GM03348 (cell line): ENCODE results near the gene ARHGEF39.
A peak's percentile ranks its signal among the peaks of the same experiment; 100 is the strongest.

Experiments
- DNase-seq: peaks from one replicate; pipeline ENCODE4 v3.0.0; 2012; ENCODE audit warnings: low spot score

The ARHGEF39 gene, protein sequence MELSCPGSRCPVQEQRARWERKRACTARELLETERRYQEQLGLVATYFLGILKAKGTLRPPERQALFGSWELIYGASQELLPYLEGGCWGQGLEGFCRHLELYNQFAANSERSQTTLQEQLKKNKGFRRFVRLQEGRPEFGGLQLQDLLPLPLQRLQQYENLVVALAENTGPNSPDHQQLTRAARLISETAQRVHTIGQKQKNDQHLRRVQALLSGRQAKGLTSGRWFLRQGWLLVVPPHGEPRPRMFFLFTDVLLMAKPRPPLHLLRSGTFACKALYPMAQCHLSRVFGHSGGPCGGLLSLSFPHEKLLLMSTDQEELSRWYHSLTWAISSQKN

DNA sequence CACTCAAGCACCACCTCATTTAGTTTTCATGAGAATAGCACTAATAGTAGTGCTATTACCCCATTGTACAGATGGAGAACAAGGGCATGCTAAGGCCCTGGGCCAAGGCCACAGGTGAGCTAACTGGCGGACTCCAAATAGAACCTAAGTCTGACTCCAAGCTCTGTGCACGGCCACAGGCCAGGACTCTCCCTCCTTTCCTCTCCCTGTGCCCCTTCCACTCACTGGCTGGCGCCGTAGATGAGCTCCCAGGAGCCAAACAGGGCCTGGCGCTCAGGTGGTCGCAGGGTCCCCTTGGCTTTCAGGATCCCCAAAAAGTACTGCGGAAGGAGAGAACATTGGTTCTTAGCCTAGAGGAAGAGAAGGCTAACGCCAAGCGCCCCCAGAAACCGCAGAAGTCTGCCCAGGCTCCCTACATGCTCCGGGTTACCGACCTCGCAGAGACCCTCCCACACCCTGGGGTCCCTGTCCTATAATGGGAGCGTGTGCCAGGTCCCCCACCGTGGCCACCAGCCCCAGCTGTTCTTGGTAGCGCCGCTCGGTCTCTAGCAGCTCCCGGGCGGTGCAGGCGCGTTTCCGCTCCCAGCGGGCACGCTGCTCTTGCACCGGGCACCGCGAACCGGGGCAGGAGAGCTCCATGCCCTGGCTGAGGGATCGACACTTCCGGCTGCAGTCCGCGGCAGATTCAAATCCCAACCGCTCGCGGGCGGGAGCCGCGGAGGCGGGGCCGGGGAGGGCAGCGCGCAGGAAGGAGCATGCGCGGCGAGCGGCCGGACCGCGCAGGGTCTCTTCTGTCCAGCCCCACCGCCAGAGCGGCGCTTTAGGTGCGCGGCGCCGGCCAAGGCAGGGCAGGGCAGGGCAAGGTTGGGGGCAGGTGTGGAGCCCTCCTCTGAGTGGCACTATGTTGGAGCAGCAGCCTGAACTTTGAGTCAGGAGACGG, at the start of gene ARHGEF39:
Gene ARHGEF39, minus strand, starts transcription at position 665 of the 940 bp plus-strand sequence. Its CDS starts 26 bp downstream, at position 639.
- DNase-seq, result peak; percentile 95

DNA sequence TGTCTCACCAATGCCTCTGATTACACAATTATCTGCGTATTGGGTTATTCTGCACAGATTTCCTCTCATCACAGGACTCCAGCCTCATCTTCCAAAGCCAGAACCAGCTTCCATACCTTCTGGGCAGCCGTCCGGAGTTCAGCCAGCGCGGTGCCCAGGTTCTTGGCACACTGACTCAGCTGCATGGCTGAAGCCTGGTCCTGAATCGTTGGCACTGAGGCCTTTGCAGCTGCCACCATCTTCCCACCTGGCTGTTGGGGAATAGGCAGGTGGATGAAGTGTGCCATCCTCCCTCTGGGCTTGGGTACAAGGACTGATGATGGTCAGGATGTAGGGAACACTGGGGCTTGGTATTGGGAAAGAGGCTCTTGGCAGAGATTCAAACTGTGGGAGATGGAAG, 49.1 kb upstream of the ARHGEF39 start:
- DNase-seq, result no peak

DNA sequence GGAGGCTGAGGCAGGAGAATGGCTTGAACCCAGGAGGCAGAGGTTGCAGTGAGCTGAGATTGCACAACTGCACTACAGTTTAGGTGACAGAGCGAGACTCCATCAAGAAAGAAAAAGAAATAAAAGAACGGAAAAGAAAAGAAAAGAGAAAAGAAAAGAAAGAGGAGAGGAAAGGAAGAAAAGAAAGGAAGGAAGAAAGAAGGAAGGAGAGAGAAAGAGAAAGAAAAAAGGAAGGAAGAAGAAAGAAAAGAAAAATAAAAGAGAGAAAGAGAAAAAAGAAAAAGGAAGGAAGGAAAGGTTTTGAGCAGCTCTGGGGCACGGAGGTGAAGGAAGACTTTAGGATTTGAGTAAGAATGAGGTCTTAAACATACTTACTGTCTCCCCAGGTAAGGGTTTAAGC, 48.6 kb upstream of the ARHGEF39 start:
- no peak for DNase-seq

DNA sequence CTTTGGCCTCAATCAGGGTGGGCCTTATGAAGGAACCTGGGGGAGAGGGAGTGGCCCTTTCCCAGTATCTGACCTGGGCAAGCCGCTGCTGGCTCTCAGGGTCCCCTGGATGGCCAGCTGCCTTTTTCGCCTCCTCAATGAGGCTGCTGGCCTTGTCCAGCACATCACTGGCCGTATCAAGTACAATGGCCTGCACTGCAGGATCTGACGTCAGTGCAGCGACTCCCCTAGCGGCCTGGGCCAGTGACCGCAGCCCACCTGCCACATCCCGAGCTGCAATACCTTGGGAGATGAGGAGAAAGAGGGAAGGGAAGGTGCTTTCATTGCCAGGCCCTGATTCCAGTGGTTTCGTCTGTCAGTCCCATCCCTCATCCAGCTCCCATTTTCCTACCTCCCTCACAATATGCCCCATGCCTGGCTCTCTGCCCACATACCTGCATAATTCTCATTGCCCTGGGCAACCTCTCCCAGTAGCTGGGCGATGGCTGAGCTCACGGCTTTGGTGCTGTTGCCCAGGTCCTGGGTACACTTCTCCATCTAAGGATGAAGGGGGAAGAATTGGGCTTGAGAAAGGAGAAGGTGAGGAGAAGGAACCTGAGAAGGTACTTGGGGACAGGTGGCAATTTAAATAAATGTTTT, 47.9 kb upstream of the ARHGEF39 start:
- no peak for DNase-seq

DNA sequence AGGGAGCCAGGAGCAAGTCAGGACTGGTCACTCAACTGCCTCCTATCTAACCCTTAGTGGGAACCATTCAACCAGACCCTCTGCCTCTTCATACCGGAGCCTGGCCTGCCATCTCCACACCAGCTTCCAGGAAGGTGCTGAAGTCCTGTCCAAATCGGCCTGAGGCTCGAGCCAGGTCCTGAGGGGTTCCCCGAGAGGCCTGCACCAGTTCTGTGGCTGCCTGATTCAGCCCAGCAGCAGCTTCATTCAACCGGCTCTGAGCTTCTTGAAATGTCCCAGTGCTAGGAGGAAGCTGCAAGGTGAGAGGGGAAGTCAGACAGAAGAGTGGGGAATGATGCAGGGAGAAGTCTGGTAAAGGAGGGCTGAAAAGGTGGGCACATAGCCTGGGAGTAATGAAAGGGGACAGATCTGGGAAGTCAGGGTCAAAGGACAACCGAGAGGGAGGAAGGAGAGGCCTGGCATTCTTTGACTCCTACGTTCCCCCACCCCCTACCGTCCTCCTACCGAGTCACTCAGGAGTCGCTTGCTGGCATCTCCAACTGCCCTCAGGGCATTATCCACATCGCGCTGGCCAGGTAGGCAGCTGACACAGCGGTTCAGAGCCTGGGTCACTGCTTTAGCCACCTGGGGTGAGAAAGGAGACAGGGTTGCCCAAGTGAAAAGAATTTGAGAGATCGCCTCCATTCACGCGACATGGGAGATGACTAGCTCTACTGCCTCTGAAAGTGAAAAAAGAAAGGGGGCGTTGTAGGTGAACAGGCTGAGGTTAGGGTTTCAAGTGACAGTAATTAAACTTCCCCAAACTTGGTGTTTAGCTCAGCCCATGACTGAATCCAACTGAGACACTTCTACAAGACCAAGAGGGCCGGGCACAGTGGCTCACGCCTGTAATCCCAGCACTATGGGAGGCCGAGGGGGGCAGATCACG, 46.8 kb upstream of the ARHGEF39 start:
- no peak for DNase-seq

DNA sequence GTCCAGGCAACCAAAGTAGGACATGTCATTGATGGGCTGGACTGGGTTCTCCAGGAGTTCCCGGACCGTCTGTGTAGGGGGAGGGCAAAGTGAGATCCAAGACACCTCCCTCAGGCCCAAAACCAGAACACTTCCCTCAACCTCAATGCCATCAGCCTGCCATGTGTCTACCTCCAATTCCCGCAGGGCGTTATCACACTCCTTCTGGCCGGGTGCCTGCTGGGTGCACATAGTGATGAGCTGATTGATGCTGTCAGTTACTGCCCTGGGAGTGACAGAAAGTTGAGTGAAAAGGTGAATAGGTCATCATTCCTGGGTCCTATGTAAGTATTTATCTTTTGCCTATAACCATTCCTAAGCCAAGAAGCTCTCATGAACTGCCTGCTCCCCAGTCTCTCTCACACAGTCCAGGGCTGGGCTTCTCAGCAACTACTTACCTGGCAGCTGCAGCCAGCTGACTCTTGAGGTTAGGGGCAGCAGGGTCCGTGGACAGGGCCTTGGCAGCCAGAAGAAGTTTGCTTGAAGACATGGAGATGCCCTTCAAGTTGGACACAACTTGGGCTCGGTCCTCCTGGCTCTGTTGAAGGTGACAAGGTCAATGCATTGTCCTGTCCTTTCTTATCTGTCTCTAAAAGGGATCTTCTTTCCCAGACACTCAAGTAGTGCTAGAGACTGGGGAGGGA, 46.0 kb upstream of the ARHGEF39 start:
- DNase-seq, result no peak

DNA sequence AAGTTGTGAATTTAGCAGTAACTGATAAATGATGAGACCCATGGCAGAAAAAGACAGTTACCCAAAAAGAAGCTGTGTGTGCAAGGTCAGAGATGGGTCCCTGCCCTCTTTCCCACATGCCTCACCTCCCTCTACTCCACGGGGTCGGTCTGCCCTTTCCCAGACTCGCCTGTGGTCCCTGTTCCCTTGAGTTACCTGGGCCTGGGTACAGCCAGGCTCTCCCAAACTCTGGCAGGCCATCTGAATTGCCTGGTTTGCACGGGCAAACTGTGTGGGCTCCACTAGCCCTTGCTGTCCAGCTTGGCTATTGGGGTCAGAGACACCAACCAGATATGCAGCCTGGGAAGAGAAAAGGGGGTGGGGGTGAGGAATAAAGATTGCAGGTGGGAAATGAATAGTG, 43.2 kb upstream of the ARHGEF39 start:
- DNase-seq, result no peak

DNA sequence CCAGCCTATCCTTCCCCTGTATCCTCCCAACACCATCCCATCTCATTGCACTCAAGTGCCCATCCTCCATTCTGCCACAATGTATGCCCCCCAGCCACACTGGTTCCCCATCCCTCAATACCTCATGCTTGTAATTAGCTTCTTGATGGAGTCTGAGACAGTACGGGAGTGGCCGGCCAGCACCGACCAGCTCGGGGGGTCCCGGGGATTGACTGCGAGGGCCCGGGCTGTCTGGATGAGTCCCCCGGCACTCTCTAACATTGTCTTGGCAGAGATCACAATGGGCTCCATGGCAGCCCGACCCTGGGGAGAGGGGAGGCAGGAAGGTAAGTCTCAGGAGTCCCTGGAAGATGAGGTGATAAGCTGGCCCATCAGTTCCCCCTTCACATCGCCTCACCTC, 42.0 kb upstream of the ARHGEF39 start:
- no peak for DNase-seq

DNA sequence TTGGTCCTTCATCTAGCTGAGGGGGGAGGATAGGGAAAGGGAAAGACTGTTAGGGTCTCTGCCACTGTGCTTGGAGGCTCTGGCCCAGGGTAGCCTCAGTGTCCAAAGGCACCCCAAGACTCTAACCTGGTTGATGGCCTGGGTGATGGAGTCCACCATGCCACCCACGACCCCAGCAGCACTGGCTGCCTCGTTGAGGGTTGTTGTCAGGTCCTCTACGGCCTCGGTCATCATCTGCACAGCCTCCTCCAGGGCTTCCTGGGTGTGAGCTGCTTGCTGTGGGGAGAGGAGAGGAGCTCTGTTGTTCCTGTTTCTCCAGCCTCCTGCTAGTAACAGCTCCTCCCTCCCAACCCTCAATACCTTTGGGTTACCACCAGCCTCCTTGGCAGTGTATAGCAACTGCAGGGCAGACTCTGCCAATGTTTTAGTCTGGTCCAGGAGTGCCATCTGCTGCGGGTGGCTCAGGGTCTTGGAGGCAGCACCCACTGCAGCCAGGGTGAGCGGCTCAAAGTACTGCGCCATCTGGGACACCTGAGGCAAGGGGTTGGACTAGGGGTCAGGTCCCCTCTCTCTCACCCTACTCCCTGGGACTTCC, 40.9 kb upstream of the ARHGEF39 start:
- no peak for DNase-seq

DNA sequence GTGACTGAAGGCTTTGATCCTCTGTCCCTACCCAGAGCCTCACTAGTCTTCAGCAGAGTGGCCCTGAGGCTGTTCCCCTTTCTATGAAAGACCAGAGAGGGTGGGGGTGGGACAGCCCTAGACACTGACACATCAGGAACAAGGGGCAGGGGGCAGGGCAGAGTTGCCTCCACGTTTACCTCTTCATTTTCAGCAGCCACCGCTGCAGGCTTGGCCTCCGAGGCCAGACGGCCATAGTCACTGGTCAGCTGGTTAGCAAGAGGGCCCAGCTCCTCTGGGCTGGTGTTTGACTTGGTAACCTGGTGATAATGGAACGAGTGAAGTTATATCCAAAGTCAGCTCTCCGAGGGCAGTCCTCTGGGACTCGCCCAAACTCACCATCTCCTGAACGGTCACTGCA, 40.4 kb upstream of the ARHGEF39 start:
- DNase-seq, result no peak

DNA sequence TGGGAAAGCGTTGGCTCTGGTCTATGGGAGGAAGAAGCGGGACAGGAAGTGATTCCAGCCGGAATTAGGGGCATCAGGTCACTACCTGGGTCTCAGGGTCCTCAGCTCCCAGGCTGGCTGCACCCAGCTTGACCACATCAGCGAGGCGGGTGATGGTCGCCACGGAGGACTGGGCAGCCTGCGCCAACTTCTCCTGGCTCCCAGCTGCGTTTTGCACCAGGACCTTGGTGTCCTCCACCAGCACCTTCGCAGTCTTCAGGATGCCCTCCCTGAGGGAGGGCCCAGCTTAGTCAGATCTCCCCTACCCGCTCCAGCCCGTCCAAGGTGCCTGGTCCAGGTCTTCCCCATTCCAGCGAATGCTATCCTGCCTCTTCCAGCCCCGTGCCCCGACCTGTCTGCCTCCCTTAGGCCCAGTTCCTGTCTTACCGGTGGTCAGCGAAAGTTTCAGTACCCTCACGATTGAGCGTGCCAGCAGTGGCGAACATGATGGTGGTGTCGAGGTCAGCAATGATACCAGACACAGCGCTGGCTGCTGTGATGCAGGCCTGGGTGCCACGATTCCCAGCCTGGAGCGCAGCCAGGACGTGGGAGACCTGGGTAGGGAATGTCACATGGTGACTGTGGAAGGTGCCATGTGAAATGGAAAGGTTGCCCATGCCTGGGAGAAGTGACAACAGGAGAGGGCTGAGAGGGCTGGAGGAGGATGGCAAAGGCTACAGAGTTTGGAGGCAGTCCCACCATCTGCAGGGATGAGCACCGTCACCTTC, 39.1 kb upstream of the ARHGEF39 start:
- no peak for DNase-seq

DNA sequence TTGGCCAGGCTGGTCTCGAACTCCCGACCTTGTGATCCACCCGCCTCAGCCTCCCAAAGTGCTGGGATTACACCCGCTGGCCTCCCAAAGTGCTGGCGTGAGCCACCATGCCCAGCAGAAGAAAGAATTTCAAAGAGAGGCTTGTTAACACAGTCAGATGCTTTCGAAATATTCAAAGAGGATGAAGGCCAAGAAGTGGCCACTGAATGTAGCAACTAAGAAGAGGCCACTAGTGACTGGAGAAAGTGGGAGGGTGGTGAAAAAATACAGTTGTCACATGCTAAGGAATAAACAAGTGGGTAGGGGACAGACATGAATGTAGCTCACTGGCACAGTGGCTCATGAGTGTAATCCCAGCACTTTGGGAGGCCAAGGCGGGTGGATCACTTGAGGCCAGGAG, 37.7 kb upstream of the ARHGEF39 start:
- no peak for DNase-seq

DNA sequence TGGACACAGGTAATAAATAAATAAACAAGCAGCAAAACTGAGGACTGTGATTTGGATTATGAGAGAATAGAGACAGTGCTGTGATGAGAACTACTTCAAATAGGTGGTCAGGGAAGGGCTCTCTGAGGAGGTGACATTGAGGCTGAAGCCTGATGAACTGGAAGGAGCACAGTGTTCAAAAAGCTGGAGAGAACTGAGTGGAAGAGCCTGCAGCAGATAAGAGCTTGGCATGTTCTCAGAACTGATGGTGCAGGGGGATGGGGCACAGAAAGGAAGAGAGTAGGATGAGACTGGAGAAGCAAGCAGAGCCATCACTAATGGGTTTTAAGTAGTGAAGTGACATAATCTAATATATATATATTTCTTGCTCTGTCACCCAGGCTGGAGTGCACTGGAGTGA, 35.9 kb upstream of the ARHGEF39 start:
- DNase-seq, result no peak

DNA sequence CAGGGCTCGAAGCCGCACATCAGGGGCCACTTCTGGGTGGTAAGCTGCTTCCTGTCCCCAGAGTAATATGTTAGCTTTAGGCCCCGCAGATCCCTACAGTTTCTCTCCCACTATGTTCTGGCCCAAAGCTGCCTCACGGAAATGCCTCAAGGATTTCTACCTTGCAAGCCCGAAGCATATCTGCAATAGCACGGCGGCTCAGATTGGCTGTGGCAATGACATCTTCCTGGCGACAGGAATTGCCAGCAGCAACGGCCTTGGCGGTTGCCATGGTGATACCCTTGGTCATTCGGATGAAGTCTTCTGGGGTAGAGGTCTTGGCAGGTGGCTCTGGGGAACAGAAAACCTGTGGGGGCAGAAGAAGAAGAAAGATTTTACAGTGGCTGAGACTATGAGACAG, 35.0 kb upstream of the ARHGEF39 start:
- DNase-seq, result no peak

DNA sequence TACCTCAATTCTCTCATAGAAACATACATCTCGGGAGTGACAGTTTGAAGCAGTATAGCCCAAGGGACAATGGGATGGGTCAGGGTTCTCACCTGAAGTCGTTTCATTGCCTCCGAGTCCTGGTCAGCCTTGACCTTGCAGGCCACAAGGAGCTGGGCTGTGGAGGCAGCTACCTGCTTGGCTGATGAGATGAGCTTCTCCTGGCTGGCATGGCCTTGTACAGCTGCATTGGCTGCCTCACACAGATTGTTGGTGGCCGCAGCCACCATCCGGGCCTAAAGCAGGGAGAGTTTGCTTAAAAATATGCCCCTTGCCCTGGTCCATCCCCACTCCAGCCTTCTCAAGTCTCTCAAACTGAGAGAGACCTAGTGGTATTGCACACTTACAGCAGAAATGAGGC, 33.2 kb upstream of the ARHGEF39 start:
- DNase-seq, result no peak

DNA sequence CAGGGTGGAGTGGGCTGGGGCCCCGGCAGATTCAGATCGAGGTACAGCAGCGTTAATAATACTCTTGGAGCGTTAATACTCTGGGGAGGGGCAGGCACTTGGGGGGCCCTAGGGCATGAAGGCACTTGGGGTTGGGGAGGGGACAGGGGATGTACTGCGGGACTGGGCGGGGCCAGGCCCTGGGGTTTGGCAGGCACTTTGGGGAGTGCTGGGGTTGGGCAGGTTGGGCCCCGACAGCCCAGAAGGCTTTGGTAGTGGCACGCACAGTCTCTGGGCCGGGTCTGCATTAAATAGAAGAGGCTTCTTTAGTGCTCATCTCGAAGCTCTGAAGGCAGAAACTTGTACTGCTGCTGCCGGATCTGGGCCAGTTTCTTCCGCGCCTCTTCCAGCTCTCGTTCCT, 32.5 kb upstream of the ARHGEF39 start:
- DNase-seq, result no peak

DNA sequence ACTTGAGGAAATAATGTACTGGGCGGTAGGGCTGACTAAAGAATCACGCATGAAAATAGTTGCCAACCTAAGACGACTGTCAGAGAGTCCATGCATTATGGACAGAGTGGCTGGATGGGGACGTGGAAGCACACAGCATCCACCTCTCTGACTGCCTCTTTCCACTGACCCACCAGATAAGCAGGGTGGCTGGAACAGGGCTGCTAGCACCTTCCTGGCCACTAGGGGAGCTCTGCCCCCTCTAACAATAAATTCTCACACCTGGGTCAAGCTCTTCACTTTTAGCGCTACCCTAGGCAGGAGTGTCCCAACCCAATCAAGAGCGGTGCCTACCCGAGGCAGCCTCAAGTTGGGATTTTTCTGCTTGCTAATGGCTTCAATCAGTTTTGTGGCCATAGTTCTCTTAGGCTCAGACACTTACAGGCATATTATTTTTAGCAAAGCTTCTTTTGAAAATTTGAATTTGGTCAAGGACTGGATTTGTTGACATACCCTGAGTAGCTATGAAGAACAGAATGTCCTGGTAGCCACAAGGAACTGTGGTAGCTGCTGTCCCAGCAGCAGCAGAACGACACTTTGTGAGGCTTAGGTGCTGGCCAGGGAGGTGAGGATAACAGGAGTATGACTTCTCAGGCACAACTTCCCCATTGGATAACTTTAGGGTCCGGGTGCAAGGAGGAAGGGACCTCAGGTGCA, 31.7 kb upstream of the ARHGEF39 start:
- DNase-seq, result peak; percentile 68

DNA sequence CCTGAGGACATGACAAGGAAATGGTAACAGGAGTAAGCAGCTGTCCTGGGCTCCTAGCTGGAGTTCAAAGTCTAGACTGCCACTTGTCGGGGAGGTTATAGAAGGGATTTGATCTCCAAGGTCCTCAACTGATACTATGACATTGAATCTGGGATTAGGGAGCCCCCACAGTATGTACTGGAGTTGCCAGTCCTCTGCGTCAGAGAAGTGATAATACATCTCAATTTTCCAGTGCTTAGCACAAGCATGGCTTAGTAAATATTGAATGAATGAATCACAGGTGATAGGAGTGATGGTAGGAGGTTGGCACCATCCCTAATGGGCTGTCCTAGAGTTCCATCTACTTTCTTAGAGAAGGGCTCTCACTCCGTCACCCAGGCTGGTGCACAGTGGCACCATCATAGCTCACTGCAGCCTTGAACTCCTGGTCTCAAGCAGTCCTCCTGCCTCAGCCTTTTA, 31.0 kb upstream of the ARHGEF39 start:
- no peak for DNase-seq

DNA sequence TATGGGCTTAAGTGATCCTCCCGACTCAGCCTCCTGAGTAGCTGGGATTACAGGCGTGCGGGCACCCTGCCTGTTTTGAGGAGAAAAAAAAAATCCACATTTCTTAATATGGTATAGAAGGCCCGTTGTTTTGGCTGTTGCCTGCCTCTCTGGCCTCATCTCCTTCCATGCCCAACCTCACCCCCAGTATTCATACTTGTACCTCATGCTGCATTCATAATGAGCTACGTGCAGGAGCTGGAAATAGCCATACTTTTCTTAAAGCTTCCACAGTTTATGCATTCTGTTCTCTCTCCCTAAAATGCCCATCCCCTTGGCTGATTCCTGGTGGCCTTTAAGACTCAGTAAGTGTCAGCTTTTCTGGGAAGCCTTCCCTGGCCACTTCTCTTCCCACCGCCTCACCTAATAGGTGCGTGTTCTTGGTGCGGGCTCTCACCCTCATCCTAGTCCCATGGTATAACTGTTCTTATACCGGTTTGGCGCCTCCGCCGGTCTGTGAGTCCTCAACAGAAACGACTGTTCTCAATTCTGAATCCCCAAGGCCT, 26.8 kb upstream of the ARHGEF39 start:
- DNase-seq, result no peak
